HepG2 (cell line): ENCODE results near the gene GNL3. TPM values are rescaled to one million over a fixed set of nuclear protein-coding genes. Genes with fewer than 3 reads are reported as not detected.

Source experiments
- AGO2 ChIP-seq: fragments of 200-400 bp; formaldehyde crosslinking; optimal IDR thresholded peaks from 2 replicates; pipeline ENCODE3; 2017; ENCODE audit warnings: mild to moderate bottlenecking, low read depth, low read length, moderate library complexity
- CCDC6 ChIP-seq: sonication (generic); formaldehyde crosslinking; IDR thresholded peaks from 2 replicates; pipeline ENCODE4 v1.8.1; 2022; ENCODE audit warnings: mild to moderate bottlenecking, missing genetic modification reagents, moderate library complexity
- FOSL2 ChIP-seq: sonication (generic); formaldehyde crosslinking; IDR thresholded peaks from 2 replicates; pipeline ENCODE4 v1.4.0; 2020; ENCODE audit warnings: missing genetic modification reagents
- HOXA9 ChIP-seq: sonication (generic); formaldehyde crosslinking; IDR thresholded peaks from 2 replicates; pipeline ENCODE4 v1.8.1; 2022; ENCODE audit warnings: missing genetic modification reagents, mild to moderate bottlenecking, moderate library complexity, borderline replicate concordance
- KDM4B ChIP-seq: sonication (generic); formaldehyde crosslinking; IDR thresholded peaks from 2 replicates; pipeline ENCODE4 v1.4.0; 2020; ENCODE audit warnings: missing genetic modification reagents
- MAFF ChIP-seq: IDR thresholded peaks from 2 replicates; pipeline ENCODE4 v1.6.1; 2011; ENCODE audit warnings: low read depth, low read length, improper control_type of control experiment
- MLLT10 ChIP-seq: sonication (generic); formaldehyde crosslinking; IDR thresholded peaks from 2 replicates; pipeline ENCODE4 v1.4.0; 2020; ENCODE audit warnings: missing genetic modification reagents
- NFIB ChIP-seq: sonication (generic); formaldehyde crosslinking; IDR thresholded peaks from 2 replicates; pipeline ENCODE4 v1.9.0; 2021; ENCODE audit warnings: missing genetic modification reagents, mild to moderate bottlenecking, borderline replicate concordance
- ONECUT2 ChIP-seq: sonication (generic); formaldehyde crosslinking; IDR thresholded peaks from 2 replicates; pipeline ENCODE4 v1.4.0; 2020; ENCODE audit warnings: missing genetic modification reagents
- PBX2 ChIP-seq: IDR thresholded peaks from 2 replicates; pipeline ENCODE4 v1.6.1; 2016; ENCODE audit warnings: control low read depth
- PHF21A ChIP-seq: sonication (generic); formaldehyde crosslinking; IDR thresholded peaks from 2 replicates; pipeline ENCODE4 v1.5.0; 2020; ENCODE audit warnings: mild to moderate bottlenecking, missing genetic modification reagents
- SAP130 ChIP-seq: IDR thresholded peaks from 2 replicates; pipeline ENCODE4 v1.6.1; 2016; ENCODE audit warnings: low read depth
- SMAD1 ChIP-seq: sonication (generic); formaldehyde crosslinking; IDR thresholded peaks from 2 replicates; pipeline ENCODE4 v1.4.0; 2020; ENCODE audit warnings: missing genetic modification reagents, low read depth, mild to moderate bottlenecking, borderline replicate concordance
- SP5 ChIP-seq: IDR thresholded peaks from 2 replicates; pipeline ENCODE4 v1.6.1; 2016; ENCODE audit warnings: low read depth, borderline replicate concordance
- SRSF9 ChIP-seq: fragments of 200-400 bp; formaldehyde crosslinking; IDR thresholded peaks from 2 replicates; pipeline ENCODE4 v1.6.1; 2018; ENCODE audit warnings: borderline replicate concordance, mild to moderate bottlenecking, low read depth, low read length; ENCODE audit not compliant: insufficient read depth, poor library complexity, severe bottlenecking
- XRCC5 ChIP-seq: fragments of 200-400 bp; formaldehyde crosslinking; optimal IDR thresholded peaks from 2 replicates; pipeline ENCODE3; 2017; ENCODE audit warnings: mild to moderate bottlenecking, low read length
- ZNF24 ChIP-seq: fragments of 450-650 bp; IDR thresholded peaks from 2 replicates; pipeline ENCODE4 v1.6.1; 2017; ENCODE audit warnings: antibody characterized with exemption, mild to moderate bottlenecking
- ZNF317 ChIP-seq: sonication (generic); formaldehyde crosslinking; IDR thresholded peaks from 2 replicates; pipeline ENCODE4 v1.5.0; 2020; ENCODE audit warnings: mild to moderate bottlenecking, missing genetic modification reagents
- ZNF543 ChIP-seq: sonication (generic); formaldehyde crosslinking; IDR thresholded peaks from 2 replicates; pipeline ENCODE4 v1.4.0; 2020; ENCODE audit warnings: mild to moderate bottlenecking, missing genetic modification reagents
- ZNF563 ChIP-seq: sonication (generic); formaldehyde crosslinking; IDR thresholded peaks from 2 replicates; pipeline ENCODE4 v1.8.0; 2022; ENCODE audit warnings: mild to moderate bottlenecking, moderate library complexity, missing genetic modification reagents
- ZNF569 ChIP-seq: sonication (generic); formaldehyde crosslinking; IDR thresholded peaks from 2 replicates; pipeline ENCODE4 v1.5.0; 2020; ENCODE audit warnings: mild to moderate bottlenecking, missing genetic modification reagents, moderate library complexity, borderline replicate concordance
- ZNF768 ChIP-seq: sonication (generic); formaldehyde crosslinking; IDR thresholded peaks from 2 replicates; pipeline ENCODE4 v1.4.0; 2020; ENCODE audit warnings: missing genetic modification reagents
- ZNF777 ChIP-seq: sonication (generic); formaldehyde crosslinking; IDR thresholded peaks from 2 replicates; pipeline ENCODE4 v1.4.0; 2020; ENCODE audit warnings: missing genetic modification reagents
- ZNF83 ChIP-seq: sonication (generic); formaldehyde crosslinking; IDR thresholded peaks from 2 replicates; pipeline ENCODE4 v1.4.0; 2020; ENCODE audit warnings: missing genetic modification reagents, mild to moderate bottlenecking, borderline replicate concordance
- ZSCAN22 ChIP-seq: sonication (generic); formaldehyde crosslinking; IDR thresholded peaks from 2 replicates; pipeline ENCODE4 v1.4.0; 2020; ENCODE audit warnings: mild to moderate bottlenecking, missing genetic modification reagents
- polyA plus RNA-seq, 8 experiments: library from polyadenylated mRNA; depleted of rRNA in 3 of 8; stranded (reverse) in 7 of 8; unstranded in 1 of 8; fragments of >200 nt; fragmentation: Illumina TruSeq in 4 of 8; extraction: Trizol in 4 of 8; gene quantifications; 2 replicates each; pipeline versions ENCODE4 v1.2.1 to v1.2.3, GENCODE V29; 2011 to 2016; ENCODE audit warnings: low read depth in 4 of 8, missing spikeins in 1 of 8, mixed read lengths in 1 of 8; ENCODE audit not compliant: insufficient read depth in 1 of 8
- total RNA-seq, 5 experiments: library from RNA; depleted of rRNA; stranded (reverse); fragments of >200 nt; fragmentation: Illumina TruSeq; extraction: Trizol; gene quantifications; 2 replicates each; pipeline ENCODE4 v1.2.3, GENCODE V29; 2016; ENCODE audit warnings: low read depth in 1 of 5
- TF ChIP-seq, protein P1 (sequence below): sonication (generic); formaldehyde crosslinking; IDR thresholded peaks from 2 replicates; pipeline ENCODE4 v1.8.1; 2022; ENCODE audit warnings: mild to moderate bottlenecking, missing genetic modification reagents
- TF ChIP-seq, protein P2 (sequence below): sonication (generic); formaldehyde crosslinking; IDR thresholded peaks from 2 replicates; pipeline ENCODE4 v1.4.0; 2020; ENCODE audit warnings: missing genetic modification reagents, borderline replicate concordance

Gene GNL3
- total and polyA plus RNA-seq, 2 of the 13 experiments (the other 11 are each of a cell fraction or from before 2014, with no cell fraction given), result 129 to 257 TPM

DNA sequence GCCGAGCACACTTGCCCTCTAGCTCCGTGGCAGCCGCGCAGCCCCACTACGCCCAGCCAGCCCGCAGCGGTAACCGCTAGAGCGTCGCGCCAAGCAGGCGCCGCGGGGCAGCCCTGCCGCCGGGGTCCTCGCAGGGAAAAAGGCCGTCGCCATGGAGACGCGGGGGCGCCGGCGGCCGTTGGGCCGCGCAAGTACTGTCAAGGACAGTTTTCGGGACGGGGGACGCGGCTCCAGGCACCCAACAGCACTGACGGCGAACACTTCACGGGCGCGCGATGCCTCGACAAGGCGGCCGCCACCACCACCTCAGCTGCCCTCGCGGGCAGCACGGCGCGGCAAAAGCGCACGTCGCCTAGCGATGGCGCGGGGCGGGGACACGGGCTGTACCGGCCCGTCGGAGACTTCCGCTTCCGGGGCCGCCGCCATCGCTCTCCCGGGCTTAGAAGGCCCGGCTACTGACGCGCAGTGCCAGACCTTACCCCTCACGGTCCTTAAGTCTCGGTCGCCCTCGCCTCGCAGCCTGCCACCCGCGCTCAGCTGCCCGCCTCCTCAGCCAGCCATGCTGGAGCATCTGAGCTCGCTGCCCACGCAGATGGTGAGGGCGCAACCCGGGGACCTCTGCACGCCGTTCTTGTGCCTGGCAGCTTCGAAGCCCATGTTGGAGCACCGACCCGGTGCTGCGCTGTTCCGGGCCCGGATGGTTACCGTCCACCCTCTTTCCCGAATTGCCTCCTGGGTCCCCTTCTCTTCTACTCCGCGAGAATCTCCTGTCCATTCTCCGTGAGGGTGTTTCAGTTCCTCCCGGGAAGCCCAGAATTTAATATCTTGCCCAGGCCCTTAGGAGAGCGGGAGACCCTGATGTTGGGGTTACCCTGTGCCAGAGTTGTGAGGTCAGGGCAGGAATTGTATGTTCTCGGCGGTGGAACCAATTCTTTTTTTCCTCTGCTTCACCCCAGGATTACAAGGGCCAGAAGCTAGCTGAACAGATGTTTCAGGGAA is 20.2 kb downstream of the GNL3 start, which contains the start of the genes GLT8D1 and SPCS1 (continued):
- TF ChIP-seq PBX2 (CRISPR knock-in tag), result no peak
- TF ChIP-seq ZSCAN22 (CRISPR knock-in tag), result peak; percentile 92
- no peak; the same call in 1 of the 2 replicates for TF ChIP-seq ZNF569 (CRISPR knock-in tag)
- TF ChIP-seq NFIB (CRISPR knock-in tag), result no peak
- TF ChIP-seq ONECUT2 (CRISPR knock-in tag), result no peak
- TF ChIP-seq SRSF9, result no peak
- TF ChIP-seq ZNF777 (CRISPR knock-in tag), result peak; percentile 58; the same call in 1 of the 2 replicates
- peak; percentile 65; the same call in 1 of the 2 replicates for TF ChIP-seq PHF21A
- no peak for TF ChIP-seq ZNF83 (CRISPR knock-in tag)
- TF ChIP-seq ZNF543 (CRISPR knock-in tag), result peak; percentile 38; the same call in 1 of the 2 replicates
- peak; percentile 84 for TF ChIP-seq ZNF563 (CRISPR knock-in tag)
- TF ChIP-seq FOSL2 (CRISPR knock-in tag), result peak; percentile 9
- TF ChIP-seq, protein P1, sequence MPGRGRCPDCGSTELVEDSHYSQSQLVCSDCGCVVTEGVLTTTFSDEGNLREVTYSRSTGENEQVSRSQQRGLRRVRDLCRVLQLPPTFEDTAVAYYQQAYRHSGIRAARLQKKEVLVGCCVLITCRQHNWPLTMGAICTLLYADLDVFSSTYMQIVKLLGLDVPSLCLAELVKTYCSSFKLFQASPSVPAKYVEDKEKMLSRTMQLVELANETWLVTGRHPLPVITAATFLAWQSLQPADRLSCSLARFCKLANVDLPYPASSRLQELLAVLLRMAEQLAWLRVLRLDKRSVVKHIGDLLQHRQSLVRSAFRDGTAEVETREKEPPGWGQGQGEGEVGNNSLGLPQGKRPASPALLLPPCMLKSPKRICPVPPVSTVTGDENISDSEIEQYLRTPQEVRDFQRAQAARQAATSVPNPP (CRISPR knock-in tag), result 0 out of 2 replicates have a peak, but pooled peaks have one; percentile 24
- TF ChIP-seq MLLT10 (CRISPR knock-in tag), result no peak
- no peak for TF ChIP-seq SP5 (CRISPR knock-in tag)
- TF ChIP-seq, protein P2, sequence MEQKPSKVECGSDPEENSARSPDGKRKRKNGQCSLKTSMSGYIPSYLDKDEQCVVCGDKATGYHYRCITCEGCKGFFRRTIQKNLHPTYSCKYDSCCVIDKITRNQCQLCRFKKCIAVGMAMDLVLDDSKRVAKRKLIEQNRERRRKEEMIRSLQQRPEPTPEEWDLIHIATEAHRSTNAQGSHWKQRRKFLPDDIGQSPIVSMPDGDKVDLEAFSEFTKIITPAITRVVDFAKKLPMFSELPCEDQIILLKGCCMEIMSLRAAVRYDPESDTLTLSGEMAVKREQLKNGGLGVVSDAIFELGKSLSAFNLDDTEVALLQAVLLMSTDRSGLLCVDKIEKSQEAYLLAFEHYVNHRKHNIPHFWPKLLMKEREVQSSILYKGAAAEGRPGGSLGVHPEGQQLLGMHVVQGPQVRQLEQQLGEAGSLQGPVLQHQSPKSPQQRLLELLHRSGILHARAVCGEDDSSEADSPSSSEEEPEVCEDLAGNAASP (CRISPR knock-in tag), result peak; percentile 16; the same call in 1 of the 2 replicates
- TF ChIP-seq KDM4B, result peak; percentile 44; the same call in 1 of the 2 replicates
- no peak for TF ChIP-seq HOXA9
- TF ChIP-seq AGO2, result no peak
- TF ChIP-seq MAFF, result no peak
- peak; percentile 98 for TF ChIP-seq SAP130
- peak; percentile 14 for TF ChIP-seq XRCC5
- TF ChIP-seq SMAD1 (CRISPR knock-in tag), result peak; percentile 71; the same call in 1 of the 2 replicates
- TF ChIP-seq CCDC6 (CRISPR knock-in tag), result no peak; the same call in none of the 2 replicates
- TF ChIP-seq ZNF317 (CRISPR knock-in tag), result no peak
- TF ChIP-seq ZNF24, result no peak
- TF ChIP-seq ZNF768 (CRISPR knock-in tag), result peak; percentile 46; the same call in 1 of the 2 replicates
